ENCODE data around the gene CA5A.

Gene CA5A

DNA sequence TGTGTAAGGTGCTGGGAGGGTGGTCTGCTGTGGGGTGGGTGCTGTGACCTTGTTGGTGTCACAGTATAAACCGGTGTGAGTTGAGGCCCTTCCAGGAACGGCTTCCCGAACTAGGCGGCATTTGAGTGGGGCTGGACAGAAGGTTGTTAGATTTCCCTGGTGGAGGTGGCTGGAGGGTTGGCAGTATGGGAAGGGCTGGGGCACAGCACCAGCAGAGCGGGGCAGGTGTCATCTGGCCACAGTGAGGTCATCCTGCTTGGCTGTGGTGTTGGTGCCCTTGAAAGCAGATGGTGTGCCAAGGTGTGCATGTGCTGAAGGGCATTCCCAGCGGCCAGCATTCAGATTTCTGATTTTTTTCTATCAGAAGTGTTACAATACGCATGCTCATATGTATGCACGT lies 43.0 kb upstream of the CA5A start:
- TF ChIP-seq, protein P1, sequence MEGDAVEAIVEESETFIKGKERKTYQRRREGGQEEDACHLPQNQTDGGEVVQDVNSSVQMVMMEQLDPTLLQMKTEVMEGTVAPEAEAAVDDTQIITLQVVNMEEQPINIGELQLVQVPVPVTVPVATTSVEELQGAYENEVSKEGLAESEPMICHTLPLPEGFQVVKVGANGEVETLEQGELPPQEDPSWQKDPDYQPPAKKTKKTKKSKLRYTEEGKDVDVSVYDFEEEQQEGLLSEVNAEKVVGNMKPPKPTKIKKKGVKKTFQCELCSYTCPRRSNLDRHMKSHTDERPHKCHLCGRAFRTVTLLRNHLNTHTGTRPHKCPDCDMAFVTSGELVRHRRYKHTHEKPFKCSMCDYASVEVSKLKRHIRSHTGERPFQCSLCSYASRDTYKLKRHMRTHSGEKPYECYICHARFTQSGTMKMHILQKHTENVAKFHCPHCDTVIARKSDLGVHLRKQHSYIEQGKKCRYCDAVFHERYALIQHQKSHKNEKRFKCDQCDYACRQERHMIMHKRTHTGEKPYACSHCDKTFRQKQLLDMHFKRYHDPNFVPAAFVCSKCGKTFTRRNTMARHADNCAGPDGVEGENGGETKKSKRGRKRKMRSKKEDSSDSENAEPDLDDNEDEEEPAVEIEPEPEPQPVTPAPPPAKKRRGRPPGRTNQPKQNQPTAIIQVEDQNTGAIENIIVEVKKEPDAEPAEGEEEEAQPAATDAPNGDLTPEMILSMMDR (IDR thresholded peaks at IDR 0.05; ENCODE audit: borderline replicate concordance, insufficient read depth, low read depth, low read length): no peak
- H3K4me3 ChIP-seq (ENCODE audit: low read depth, low read length): no peak overlapping the region

DNA sequence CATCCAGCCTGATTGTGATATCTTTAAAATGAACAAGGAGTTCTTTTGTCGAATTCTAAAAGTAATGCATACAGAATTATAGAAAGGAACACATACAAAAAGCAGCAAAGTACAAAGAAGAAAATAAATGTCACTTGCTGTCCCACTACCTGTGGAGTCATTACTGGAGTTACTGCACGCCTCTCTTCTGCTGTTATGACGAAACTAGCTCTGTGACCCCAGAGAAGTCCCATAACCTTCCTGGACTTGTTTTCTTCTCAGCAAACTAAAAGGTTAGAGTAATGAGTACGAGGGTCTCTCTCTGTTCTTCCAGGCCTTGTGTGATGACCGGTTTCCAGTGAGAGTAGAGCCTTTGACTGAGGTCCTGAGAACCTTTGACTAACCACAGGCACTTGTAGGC lies 41.8 kb upstream of the CA5A start:
- TF ChIP-seq, protein P1 (IDR thresholded peaks at IDR 0.05; ENCODE audit: borderline replicate concordance, insufficient read depth, low read depth, low read length): no peak
- no peak overlapping the region for H3K4me3 ChIP-seq (ENCODE audit: low read depth, low read length)

DNA sequence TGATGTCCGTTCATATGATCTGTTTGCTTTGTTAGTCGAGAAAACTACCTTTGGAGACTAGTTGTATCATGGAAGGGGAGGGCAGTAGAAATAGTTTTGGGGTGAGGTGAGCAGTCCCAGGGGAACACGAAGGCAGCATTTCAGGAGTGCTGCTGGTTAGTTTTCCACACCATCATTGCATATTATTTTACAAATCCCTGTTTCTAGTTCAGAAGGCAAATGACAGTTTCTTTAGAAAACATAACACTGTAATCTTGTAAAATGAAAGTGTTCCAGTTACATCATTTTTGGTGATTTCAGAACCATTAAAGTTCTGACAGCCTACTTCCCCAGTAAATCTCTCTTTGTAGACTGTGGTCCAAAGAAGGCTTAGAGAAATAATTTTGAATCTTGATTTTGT lies 40.3 kb upstream of the CA5A start:
- TF ChIP-seq, protein P1 (IDR thresholded peaks at IDR 0.05; ENCODE audit: borderline replicate concordance, insufficient read depth, low read depth, low read length): no peak
- no peak overlapping the region for H3K4me3 ChIP-seq (ENCODE audit: low read depth, low read length)

DNA sequence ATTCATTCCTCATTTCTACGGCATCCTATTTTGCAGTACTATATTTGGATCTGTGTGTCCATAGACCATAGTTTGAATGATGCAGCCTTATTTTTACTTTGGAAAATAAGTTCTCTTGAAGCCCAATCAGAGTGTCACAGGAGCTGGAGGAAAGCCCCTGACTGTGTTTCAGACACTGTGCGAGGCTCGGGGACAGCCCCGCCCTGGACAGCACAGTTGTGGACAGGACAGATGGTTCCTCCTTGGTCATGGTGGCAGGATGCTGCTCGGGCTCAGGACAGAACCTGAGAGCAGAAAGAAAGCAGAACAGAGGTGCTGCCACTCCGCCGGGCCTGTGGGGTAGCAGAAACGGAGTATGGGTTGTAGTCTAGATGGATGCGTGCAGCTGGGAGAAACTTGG lies 37.8 kb upstream of the CA5A start:
- TF ChIP-seq, protein P1 (IDR thresholded peaks at IDR 0.05; ENCODE audit: borderline replicate concordance, insufficient read depth, low read depth, low read length): no peak
- H3K4me3 ChIP-seq (ENCODE audit: low read depth, low read length): no peak overlapping the region

DNA sequence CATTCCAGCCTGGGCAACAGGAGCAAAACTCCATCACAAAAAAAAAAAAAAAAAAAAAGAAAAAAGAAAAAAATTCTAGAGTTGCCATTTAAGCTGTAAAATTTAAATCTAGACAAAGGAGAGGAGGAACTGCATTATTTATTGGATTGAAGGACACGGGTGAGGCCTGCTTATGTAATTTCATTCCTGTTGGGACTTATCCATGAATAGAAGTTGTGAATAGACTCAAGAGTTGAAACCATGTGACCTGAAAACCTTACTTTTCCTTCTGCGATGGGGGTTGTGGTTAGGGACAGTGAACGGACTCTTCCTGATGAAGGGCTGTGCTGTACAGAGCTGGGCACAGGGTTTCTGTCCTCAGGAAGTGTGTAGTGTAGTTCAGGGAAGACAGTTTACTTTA lies 37.4 kb upstream of the CA5A start:
- H3K4me3 ChIP-seq (ENCODE audit: low read depth, low read length): no peak overlapping the region
- TF ChIP-seq, protein P1 (IDR thresholded peaks at IDR 0.05; ENCODE audit: borderline replicate concordance, insufficient read depth, low read depth, low read length): no peak

DNA sequence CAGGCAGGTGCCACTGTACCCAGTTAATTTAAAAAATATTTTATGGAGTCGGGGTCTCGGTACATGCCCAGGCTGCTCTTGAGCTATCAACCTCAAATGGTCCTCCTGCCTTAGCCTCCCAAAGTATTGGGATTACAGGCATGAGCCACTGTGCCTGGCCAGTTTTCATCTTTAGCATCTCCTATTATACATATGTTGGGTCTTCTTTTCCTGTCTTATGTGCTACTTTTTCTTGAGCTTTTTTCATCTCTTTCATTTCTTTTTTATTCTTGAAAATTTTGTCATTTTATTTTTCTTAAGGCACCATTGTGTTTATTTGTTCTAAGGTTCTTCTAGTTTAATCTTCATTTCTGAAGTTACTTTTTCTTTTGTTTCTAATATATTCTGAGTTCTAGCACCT lies 35.6 kb upstream of the CA5A start:
- TF ChIP-seq, protein P1 (IDR thresholded peaks at IDR 0.05; ENCODE audit: borderline replicate concordance, insufficient read depth, low read depth, low read length): no peak
- H3K4me3 ChIP-seq (ENCODE audit: low read depth, low read length): no peak overlapping the region

DNA sequence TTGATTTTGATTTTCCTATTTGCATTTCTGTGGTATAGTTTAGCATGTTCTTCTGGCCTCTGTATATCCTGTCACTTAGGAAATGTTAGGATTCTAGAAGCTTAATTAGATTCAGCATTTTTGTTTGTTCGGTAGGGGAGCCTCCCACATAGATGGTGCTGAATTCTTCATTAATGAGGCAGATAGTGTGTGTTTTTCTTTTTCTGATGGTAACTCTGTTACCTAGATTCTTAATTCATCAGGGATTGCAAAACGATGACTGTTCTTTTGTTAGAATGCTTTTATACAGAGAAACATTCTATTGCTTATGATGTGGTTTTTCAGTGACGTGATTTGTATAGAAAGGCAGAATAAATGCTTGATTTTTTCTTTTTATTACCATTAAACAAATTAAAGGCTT lies 33.9 kb upstream of the CA5A start:
- H3K4me3 ChIP-seq (ENCODE audit: low read depth, low read length): no peak overlapping the region
- TF ChIP-seq, protein P1 (IDR thresholded peaks at IDR 0.05; ENCODE audit: borderline replicate concordance, insufficient read depth, low read depth, low read length): no peak

All from GM12875 (cell line).